ENCODE data around the gene ZGLP1. TPM values are rescaled to one million over a fixed set of nuclear protein-coding genes. Genes with fewer than 3 reads are reported as not detected.
A peak's percentile ranks its signal among the peaks of the same experiment; 100 is the strongest.

ZGLP1 gene
- total and polyA plus RNA-seq, 9 donors = 0.27 to 5.6 (median 3.0) TPM

GRCh38 chr19:10277795-10278589 lies 31.6 kb downstream of the ZGLP1 start:
- Histone ChIP-seq H3K36me3 (no peaks in the 10 kb centered on the region), H3K4me1 (ENCODE audit: insufficient read depth) (no peaks in the 10 kb centered on the region), H3K9me3 (no peaks in the 10 kb centered on the region), H3K27me3 (no peaks in the 10 kb centered on the region), H3K4me3 (no peak overlapping the region), H3K27ac (no peak overlapping the region)
- 79 to 89% (median 83%) methylated on average over 9 of the region's 9 CpGs for WGBS, 3 donors
- TF ChIP-seq EP300 (IDR thresholded peaks at IDR 0.05) = no peak
- no peak for TF ChIP-seq POLR2A (IDR thresholded peaks at IDR 0.05)
- no peak for TF ChIP-seq CTCF (IDR thresholded peaks at IDR 0.05)
- no peak for DNase-seq
- intact Hi-C loops (cut with DNase I) = no loop called here

GRCh38 chr19:10274589-10274988 lies 35.0 kb downstream of the ZGLP1 start:
- Histone ChIP-seq H3K9me3 (no peaks in the 10 kb centered on the region), H3K27ac (no peak overlapping the region), H3K36me3 (no peaks in the 10 kb centered on the region), H3K4me3 (no peak overlapping the region), H3K27me3 (no peaks in the 10 kb centered on the region), H3K4me1 (ENCODE audit: insufficient read depth) (peaks cover 8% of the 10 kb centered on the region)
- intact Hi-C loops (cut with DNase I) = no loop called here
- 85 to 89% (median 87%) methylated on average over 10 of the region's 10 CpGs for WGBS, 3 donors
- no peak for DNase-seq
- no peak for TF ChIP-seq POLR2A (IDR thresholded peaks at IDR 0.05)

DNA sequence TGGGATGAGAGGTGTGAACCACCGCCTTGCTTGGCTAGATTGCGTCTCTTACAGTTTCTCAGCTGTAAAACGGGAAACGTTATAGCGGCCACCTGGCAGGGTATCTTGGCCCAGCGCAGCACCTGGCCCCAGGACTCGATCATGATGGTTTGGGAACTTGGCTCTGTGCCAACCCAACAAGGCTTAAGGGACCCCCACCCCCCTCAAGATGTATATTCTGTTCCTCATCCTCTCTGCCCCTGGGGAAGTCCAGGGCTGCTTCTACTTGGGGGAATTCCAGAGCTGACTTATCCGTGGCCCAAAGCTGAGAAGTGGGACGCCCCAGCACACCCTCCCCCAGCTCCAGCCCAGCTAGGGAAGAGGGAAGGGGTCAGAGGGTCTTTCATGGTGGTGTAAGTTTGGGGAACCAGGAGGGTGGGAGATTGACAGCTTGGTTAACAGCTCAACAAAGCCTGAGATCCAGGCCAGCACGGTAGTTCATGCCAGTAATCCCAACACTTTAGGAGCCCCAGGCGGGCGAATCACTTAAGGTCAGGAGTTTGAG lies 38.0 kb downstream of the ZGLP1 start:
- TF ChIP-seq EP300 (IDR thresholded peaks at IDR 0.05) (no peak), POLR2A (IDR thresholded peaks at IDR 0.05) (no peak), CTCF (IDR thresholded peaks at IDR 0.05) (no peak)
- intact Hi-C loops (cut with DNase I) = loop anchor here in 1 of 4 donors (1.0 to 2.0 kb wide), 2 partner anchors 113 to 117 kb away; no protein-coding TSS in a partner anchor
- H3K36me3 ChIP-seq = no peaks in the 10 kb centered on the region
- peak overlapping the region; percentile 39 for H3K4me3 ChIP-seq
- no peaks in the 10 kb centered on the region for H3K9me3 ChIP-seq
- no peaks in the 10 kb centered on the region for H3K27me3 ChIP-seq
- H3K4me1 ChIP-seq (ENCODE audit: insufficient read depth) = peaks cover 8% of the 10 kb centered on the region
- H3K27ac ChIP-seq = peak overlapping the region in 1 of 2 donors; percentile 58
- WGBS, 3 donors = 46 to 51% (median 49%) methylated on average over 12 of the region's 12 CpGs
- DNase-seq = peak in 3 of 5 donors; percentile 37 to 53 (median 49)

DNA sequence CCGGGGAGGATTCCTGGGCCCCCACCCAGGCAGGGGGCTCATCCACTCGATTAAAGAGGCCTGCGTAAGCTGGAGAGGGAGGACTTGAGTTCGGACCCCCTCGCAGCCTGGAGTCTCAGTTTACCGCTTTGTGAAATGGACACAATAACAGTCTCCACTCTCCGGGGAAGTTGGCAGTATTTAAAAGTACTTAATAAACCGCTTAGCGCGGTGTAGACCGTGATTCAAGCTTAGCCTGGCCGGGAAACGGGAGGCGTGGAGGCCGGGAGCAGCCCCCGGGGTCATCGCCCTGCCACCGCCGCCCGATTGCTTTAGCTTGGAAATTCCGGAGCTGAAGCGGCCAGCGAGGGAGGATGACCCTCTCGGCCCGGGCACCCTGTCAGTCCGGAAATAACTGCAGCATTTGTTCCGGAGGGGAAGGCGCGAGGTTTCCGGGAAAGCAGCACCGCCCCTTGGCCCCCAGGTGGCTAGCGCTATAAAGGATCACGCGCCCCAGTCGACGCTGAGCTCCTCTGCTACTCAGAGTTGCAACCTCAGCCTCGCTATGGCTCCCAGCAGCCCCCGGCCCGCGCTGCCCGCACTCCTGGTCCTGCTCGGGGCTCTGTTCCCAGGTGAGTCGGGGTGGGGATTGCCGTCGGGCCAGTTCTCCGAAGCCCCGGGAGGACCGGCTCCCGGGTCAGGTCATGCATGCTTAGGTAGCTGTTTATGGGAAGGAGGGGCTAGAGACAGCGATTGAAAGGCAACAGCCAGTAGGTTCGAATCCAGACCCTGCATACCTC lies 38.8 kb downstream of the ZGLP1 start, which contains the start of gene ICAM1:
TSS of gene ICAM1 (plus strand) at position 505 of the 779 bp plus-strand sequence. CDS start at position 545, 40 bp downstream.
- WGBS, 3 donors = 3 to 4% (median 3%) methylated on average over 48 to 51 of the region's 51 CpGs
- Histone ChIP-seq H3K36me3 (no peaks in the 10 kb centered on the region), H3K4me3 (peak within 1 kb of the TSS; percentile 39), H3K9me3 (no peaks in the 10 kb centered on the region), H3K4me1 (ENCODE audit: insufficient read depth) (peaks cover 8% of the 10 kb centered on the region), H3K27ac (peak within 1 kb of the TSS; percentile 58 to 65), H3K27me3 (no peaks in the 10 kb centered on the region)
- DNase-seq = peak; percentile 71 to 84 (median 74)
- intact Hi-C loops (cut with DNase I) = loop anchor here in 1 of 4 donors (1.0 to 2.0 kb wide), 2 partner anchors 113 to 118 kb away; no protein-coding TSS in a partner anchor
- peak in 2 of 3 donors; percentile 6 to 14 for TF ChIP-seq CTCF (IDR thresholded peaks at IDR 0.05)
- peak; percentile 56 for TF ChIP-seq EP300 (IDR thresholded peaks at IDR 0.05)
- TF ChIP-seq POLR2A (IDR thresholded peaks at IDR 0.05) = peak; percentile 40

All from ovary (tissue), 9 donors.